ENCODE results near the gene ZNF568. TPM values are rescaled to one million over a fixed set of nuclear protein-coding genes. Genes with fewer than 3 reads are reported as not detected.

Gene ZNF568
- 11.5 and 13.2 TPM in 2 replicates for total RNA-seq
- long read RNA-seq, transcript ZNF568-201 (7 exons, 2,441 nt): major isoform, 24 of 42 reads
- long read RNA-seq, partial matches to known transcripts: 4 of 42 reads
- long read RNA-seq, other reads (novel, unspliced or antisense): 8 of 42 reads

GRCh38 chr19:36915992-36916830 lies at the start of gene ZNF568, which contains the start of gene ZNF829:
TSS of gene ZNF568 (plus strand) at chr19:36916332. CDS start at chr19:36922771, 6,439 bp downstream.
TSS of gene ZNF829 (minus strand) at chr19:36916291. CDS start at chr19:36915167, 1,124 bp downstream.
- peak; percentile 72 for TF ChIP-seq CTCF (IDR thresholded peaks at IDR 0.05)
- no peaks in the 10 kb centered on the region for H3K27me3 Mint-ChIP-seq (ENCODE audit: unreplicated experiment)
- H3K36me3 Mint-ChIP-seq (ENCODE audit: unreplicated experiment): peaks cover 57% of the 10 kb centered on the region
- peak; percentile 94 for DNase-seq (ENCODE audit: extremely low spot score, unreplicated experiment)
- H3K4me3 Mint-ChIP-seq (ENCODE audit: unreplicated experiment): peak within 1 kb of the TSS; percentile 90
- H3K27ac Mint-ChIP-seq (ENCODE audit: unreplicated experiment): peak within 1 kb of the TSS; percentile 93
- H3K9me3 Mint-ChIP-seq (ENCODE audit: unreplicated experiment): peaks cover 37% of the 10 kb centered on the region
- H3K4me1 Mint-ChIP-seq (ENCODE audit: unreplicated experiment): peaks cover 20% of the 10 kb centered on the region

DNA sequence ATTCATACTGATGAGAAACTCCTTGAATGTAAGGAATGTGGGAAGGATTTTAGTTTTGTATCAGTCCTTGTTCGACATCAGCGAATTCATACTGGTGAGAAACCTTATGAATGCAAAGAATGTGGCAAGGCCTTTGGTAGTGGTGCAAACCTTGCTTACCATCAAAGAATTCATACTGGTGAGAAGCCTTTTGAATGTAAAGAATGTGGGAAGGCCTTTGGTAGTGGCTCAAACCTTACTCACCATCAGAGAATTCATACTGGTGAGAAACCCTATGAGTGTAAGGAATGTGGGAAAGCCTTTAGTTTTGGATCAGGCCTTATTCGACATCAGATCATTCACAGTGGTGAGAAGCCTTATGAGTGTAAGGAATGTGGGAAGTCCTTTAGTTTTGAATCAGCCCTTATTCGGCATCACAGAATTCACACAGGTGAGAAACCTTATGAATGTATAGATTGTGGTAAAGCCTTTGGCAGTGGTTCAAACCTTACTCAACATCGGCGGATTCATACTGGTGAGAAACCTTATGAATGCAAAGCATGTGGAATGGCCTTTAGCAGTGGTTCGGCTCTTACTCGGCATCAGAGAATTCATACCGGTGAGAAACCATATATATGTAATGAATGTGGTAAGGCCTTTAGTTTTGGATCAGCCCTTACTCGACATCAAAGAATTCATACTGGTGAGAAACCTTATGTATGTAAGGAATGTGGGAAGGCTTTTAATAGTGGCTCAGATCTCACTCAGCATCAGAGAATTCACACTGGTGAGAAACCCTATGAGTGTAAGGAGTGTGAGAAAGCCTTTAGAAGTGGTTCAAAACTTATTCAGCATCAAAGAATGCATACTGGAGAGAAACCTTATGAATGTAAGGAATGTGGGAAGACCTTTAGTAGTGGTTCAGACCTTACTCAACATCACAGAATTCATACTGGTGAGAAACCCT lies 38.9 kb upstream of the ZNF568 start:
- no peaks in the 10 kb centered on the region for H3K27me3 Mint-ChIP-seq (ENCODE audit: unreplicated experiment)
- peaks cover 63% of the 10 kb centered on the region for H3K36me3 Mint-ChIP-seq (ENCODE audit: unreplicated experiment)
- no peak overlapping the region for H3K4me3 Mint-ChIP-seq (ENCODE audit: unreplicated experiment)
- DNase-seq (ENCODE audit: extremely low spot score, unreplicated experiment): no peak
- H3K27ac Mint-ChIP-seq (ENCODE audit: unreplicated experiment): no peak overlapping the region
- H3K9me3 Mint-ChIP-seq (ENCODE audit: unreplicated experiment): peaks cover 42% of the 10 kb centered on the region
- no peaks in the 10 kb centered on the region for H3K4me1 Mint-ChIP-seq (ENCODE audit: unreplicated experiment)
- no peak for TF ChIP-seq CTCF (IDR thresholded peaks at IDR 0.05)

- H3K27ac Mint-ChIP-seq (ENCODE audit: unreplicated experiment): no peak overlapping the region
- H3K4me1 Mint-ChIP-seq (ENCODE audit: unreplicated experiment): no peaks in the 10 kb centered on the region
- H3K4me3 Mint-ChIP-seq (ENCODE audit: unreplicated experiment): no peak overlapping the region
- DNase-seq (ENCODE audit: extremely low spot score, unreplicated experiment): no peak
- no peaks in the 10 kb centered on the region for H3K27me3 Mint-ChIP-seq (ENCODE audit: unreplicated experiment)
- TF ChIP-seq CTCF (IDR thresholded peaks at IDR 0.05): no peak
- peaks cover 74% of the 10 kb centered on the region for H3K36me3 Mint-ChIP-seq (ENCODE audit: unreplicated experiment)
- H3K9me3 Mint-ChIP-seq (ENCODE audit: unreplicated experiment): peaks cover 56% of the 10 kb centered on the region
Observed at GRCh38 chr19:36891768-36892357, 24.3 kb upstream of the ZNF568 start.

DNA sequence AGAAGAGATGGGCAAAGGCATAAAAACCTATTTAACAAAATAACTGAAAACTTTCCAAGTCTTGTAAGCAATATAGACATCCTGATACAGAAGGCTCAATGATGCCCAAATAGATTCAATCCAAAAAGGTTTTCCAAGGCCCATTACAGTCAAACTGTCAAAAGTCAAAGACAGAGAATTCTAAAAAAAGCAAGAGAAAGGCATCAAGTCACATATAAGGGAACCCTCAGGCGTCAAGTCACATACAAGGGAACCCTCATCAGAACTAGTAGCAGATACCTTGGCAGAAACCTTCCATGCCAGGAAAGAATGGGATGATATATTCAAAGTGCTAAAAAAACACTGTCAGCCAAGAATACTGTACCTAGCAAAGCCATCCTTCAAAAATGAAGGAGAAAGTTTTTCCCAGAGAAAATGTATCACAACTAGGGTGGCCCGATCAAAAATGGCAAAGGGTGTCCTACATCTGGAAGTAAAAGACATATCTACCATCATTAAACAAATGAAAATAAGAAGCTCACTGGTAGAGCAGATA lies 21.2 kb upstream of the ZNF568 start:
- Mint-ChIP-seq H3K4me3 (ENCODE audit: unreplicated experiment) (no peak overlapping the region), H3K4me1 (ENCODE audit: unreplicated experiment) (no peaks in the 10 kb centered on the region), H3K27ac (ENCODE audit: unreplicated experiment) (no peak overlapping the region), H3K9me3 (ENCODE audit: unreplicated experiment) (peaks cover 64% of the 10 kb centered on the region), H3K27me3 (ENCODE audit: unreplicated experiment) (no peaks in the 10 kb centered on the region), H3K36me3 (ENCODE audit: unreplicated experiment) (peaks cover 87% of the 10 kb centered on the region)
- no peak for TF ChIP-seq CTCF (IDR thresholded peaks at IDR 0.05)
- DNase-seq (ENCODE audit: extremely low spot score, unreplicated experiment): no peak
